Activated naive CD4-positive, alpha-beta T cell treated with anti-CD3 and anti-CD28 coated beads, Interleukin-2, amount 50 U/mL, for 16 hours (primary cell): ENCODE measurements around the gene GPR4.
"Not testable (repeated sequence)": the region's sequence is repeated elsewhere in the genome, so short reads cannot be mapped to it uniquely, and the experiment has no call there.

Experiments used
- DNase-seq: peaks from one replicate; pipeline ENCODE4 v3.0.0-alpha.2; 2020

Gene GPR4

GRCh38 chr19:45601524-45602374 lies at the start of gene GPR4:
Gene GPR4 (minus strand): TSS chr19:45602212. CDS start chr19:45591866, 10,346 bp downstream.
- no peak for DNase-seq

DNA sequence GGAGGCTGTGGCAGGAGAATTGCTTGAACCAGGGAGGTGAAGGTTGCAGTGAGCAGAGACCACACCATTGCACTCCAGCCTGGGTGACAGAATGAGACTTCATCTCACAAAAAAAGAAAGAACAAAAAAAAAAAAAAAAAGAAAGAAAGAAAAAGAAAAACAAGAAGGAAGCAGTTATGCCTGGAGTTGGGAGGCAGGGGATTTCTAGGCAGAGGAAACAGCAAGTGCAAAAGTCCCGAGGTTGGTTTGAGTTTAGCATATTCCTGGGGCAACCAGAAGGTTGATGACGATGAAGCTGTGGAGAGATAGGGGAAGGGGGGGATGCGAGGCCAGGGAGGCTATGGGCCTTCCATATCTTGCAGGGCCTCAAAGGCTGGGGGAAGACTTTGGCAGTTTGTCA lies 48.7 kb upstream of the GPR4 start:
- DNase-seq = no peak

DNA sequence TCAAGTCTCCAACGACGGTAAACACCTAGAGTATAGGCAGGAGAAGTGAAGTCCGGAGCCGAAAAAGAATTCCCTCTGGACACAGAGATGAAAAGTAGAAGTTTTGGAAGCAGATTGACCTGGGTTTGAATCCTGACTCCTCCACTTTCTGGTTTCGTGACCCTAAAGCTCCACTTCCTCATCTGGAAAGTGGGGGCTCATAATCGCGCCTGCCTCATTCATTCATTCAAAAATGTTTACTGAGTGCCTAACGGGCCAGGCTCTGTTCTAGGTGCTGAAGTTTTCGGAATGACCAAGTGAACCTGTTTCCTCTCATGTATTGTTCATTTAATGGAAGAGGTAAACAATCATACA lies 44.3 kb upstream of the GPR4 start:
- no peak for DNase-seq

DNA sequence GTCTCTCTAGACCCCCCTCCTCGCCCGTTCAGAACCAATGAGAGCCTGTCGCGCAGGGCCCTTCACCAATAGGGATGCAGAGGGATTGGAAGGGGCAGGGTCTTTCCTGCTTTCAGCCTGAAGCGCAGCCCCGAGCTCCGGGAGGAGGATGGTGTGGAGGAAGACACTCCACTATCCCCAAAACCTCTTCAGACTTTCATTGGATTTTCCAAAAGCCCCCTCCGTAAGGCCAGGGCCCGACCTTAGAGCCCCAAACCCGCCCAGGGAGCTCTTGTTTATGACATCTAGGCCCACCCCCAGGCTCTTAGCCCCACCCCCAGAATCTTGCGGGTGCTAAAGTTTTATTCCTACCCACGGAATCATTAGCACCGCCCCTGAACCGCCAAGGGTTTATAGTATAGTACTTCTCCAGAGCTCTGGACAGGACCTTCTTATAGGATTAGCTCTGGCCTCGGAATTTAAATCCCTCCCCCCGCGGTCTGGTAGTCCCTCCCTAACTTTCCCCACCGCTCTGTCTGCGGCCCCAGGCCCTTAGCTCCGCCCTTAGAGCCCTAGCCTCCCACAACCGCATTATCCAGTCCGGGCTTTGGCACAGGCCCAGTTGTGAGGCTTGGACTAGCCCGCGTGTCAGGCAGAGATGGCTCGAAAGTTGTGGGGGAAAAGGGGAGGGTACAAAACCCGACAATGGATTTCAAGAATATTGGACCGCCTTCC lies 43.8 kb upstream of the GPR4 start:
- DNase-seq = peak; percentile 86

- no peak for DNase-seq
Measured at GRCh38 chr19:45645068-45645630, 43.1 kb upstream of the GPR4 start.

- no peak for DNase-seq
Measured at GRCh38 chr19:45643927-45644771, 42.1 kb upstream of the GPR4 start.

DNA sequence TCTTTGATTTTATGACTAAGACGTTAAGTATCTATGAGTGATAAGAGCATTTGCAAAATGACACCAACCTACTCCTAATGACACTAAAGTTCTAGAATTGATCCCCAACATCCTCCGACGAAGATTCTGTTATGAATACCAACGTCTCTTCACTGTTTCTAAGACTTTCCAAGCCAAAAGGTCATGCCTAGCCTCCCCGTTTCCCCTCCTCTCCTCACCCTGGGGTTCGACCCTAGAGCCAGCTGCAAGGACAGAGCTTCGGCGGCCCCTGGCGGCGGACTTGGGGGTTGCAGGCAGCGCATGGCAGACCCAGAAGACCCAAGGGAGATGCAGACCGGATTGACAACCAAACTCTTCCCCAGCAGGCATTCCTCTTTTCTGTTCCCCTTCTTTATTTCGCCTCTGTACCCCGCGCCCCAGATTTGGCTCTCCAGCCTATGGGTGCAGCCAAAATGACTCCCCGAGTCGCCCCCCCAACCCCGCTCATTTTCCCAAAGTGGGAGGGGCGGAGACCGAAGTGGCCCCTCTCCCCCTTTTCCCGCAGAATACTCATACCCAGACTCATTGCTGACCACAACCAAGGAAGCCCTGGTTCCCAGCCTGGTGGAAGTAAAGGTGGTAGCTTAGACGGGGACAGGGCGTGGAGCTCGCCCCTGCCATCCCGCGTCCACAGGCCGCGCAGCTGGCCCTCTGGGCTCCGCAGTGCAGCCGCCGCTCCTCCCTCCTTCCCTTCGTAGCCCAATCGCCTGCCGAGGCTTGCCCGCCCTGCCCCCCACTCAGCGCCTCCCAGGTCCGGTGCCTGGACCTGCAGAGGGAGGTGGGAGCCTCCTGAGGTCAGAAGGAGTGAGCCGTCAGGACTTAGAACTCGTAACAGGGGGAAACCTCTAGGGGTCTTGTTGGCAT lies 41.3 kb upstream of the GPR4 start:
- DNase-seq = peak; percentile 96

DNA sequence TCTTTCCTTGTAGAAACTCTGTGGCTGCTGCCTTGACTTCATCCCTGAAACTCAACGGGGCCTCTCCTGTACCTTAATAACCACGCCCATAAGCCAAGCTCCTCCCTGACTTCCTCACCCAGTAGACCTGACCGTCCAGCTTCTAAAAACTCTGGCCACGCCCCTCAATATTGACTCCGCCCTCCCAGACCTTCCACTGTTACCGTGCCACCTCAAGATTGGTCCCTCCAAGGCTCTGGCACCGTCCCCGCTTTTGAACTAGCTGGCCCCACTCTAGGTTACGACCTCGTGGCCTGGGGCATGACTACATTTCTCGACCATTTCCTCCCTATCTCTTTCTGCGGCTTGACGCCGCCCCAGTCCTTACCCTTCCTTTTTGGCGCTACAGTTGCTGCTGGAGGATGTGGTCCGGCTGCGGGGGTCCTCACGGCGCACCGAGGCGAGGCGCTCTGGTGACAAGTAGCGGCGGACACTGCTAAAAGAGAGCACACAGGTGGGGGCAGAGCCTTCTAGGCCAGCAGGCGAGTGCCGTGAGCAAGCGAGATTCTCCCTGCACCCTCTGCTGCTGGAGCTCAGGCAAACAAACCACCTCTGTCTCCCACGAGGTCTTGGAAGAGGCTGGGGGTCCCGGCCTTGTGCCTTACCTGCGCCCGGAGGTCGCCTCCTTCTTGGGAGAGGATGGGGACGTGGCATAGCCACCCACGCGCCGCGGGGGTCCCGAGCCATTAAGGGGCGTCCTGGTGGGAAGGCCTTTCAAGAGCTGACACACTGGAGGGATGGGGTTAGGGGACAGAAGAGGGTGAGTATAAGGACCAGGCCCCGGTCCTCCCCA lies 39.5 kb upstream of the GPR4 start:
- DNase-seq = peak; percentile 67

GRCh38 chr19:45640849-45641273 lies 38.8 kb upstream of the GPR4 start:
- DNase-seq = peak; percentile 46

DNA sequence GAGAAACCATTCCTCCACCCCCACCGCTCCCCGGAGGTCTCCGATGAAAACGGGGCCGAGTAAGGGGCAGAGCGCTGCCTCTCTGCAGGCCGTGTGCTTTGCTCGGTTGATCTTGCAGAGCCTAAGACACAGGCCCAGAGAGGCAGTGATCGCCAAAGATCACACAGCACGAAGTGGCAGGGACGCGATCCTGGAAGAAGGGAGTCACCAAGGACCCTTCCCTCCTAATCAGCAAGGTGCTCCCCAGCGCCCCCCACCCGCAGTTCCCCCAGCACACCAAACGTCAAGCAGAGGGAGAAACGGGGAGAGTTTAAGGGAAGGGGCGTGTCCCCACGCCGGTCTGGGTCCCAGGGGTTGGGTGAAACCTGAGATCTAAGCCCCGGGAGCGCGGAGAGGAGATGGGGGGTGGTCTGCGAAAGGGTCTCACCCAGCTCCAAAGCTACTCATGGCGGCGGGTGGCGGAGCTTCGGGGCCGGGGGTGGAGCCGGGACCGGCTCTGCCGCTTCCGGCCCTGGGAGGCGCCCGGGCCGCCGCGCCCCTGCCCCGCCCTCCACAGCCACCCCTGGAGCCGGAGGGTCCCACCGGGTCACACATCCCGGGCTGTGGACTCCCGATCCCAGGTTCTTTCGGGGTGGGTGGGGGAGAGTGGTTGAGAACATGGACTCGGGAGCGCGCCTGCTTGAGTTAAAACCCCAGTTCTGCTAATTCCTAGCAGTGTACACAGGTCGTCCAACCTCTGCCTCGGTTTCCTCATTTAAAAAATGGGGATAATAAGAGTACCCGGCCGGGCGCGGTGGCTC lies 37.1 kb upstream of the GPR4 start, which contains the start of gene EML2:
EML2 (minus strand) TSS at position 468 of the 800 bp plus-strand sequence; CDS start at position 447, 21 bp downstream.
- peak; percentile 64 for DNase-seq

GRCh38 chr19:45637890-45638667 lies 36.1 kb upstream of the GPR4 start:
- DNase-seq = no peak

DNA sequence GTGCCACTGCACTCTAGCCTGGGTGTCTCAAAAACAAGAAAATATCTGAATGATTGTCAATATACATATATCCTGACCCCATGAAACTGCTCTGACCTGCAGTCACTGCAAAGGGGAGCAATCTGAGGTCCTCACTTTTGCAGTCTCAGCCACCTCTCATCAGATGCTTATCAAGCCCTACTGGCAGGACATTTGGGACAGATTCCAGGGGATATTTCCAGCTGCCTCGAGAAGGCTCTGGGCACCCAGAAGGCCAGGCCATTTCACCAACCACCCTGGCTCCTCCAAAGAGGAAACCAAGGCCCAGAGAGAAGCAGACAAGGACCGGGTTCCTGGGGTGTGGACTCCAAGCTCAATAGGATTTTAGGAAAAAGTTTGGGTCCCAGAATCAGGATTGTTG lies 34.9 kb upstream of the GPR4 start:
- DNase-seq = no peak

- no peak for DNase-seq
Measured at GRCh38 chr19:45636275-45636674, 34.3 kb upstream of the GPR4 start.

- peak; percentile 46 for DNase-seq
Measured at GRCh38 chr19:45632468-45633196, 30.6 kb upstream of the GPR4 start.

- DNase-seq = no peak
Measured at GRCh38 chr19:45630463-45630862, 28.5 kb upstream of the GPR4 start.

- no peak for DNase-seq
Measured at GRCh38 chr19:45629704-45630103, 27.7 kb upstream of the GPR4 start.

GRCh38 chr19:45628219-45628618 lies 26.2 kb upstream of the GPR4 start:
- not testable (repeated sequence) for DNase-seq

- DNase-seq = no peak
Measured at GRCh38 chr19:45623984-45624383, 22.0 kb upstream of the GPR4 start.
